ENCODE measurements around the gene CLCN1. TPM values are rescaled to one million over a fixed set of nuclear protein-coding genes. Genes with fewer than 3 reads are reported as not detected.

The CLCN1 gene
- total and polyA plus RNA-seq, 2 of the 4 experiments (the other 2 are of a cell fraction) = not detected

- H2AK5ac ChIP-seq (ENCODE audit: low read depth, low read length) = peak within 1 kb of the TSS; percentile 85
- peak within 1 kb of the TSS; percentile 91 for H4K91ac ChIP-seq (ENCODE audit: insufficient read depth, low read depth, low read length)
- no peaks in the 10 kb centered on the region for H3K9me3 ChIP-seq (ENCODE audit: control insufficient read depth, insufficient read depth, low read length)
- peak within 1 kb of the TSS; percentile 85 for H4K5ac ChIP-seq (ENCODE audit: low read depth, low read length)
- peaks cover 32% of the 10 kb centered on the region for H3K36me3 ChIP-seq (ENCODE audit: control insufficient read depth, insufficient read depth, low read length)
- TF ChIP-seq FOS (IDR thresholded peaks at IDR 0.05; ENCODE audit: low read depth, low read length) (peak; percentile 75), BHLHE40 (IDR thresholded peaks at IDR 0.05; ENCODE audit: low read depth, low read length) (peak; percentile 46; the same call in 1 of the 2 replicates), MAZ (IDR thresholded peaks at IDR 0.05; ENCODE audit: borderline replicate concordance, low read depth, low read length) (peak; percentile 93), POLR2A (IDR thresholded peaks at IDR 0.05; ENCODE audit: low read depth, low read length) (peak; percentile 92), CEBPB (IDR thresholded peaks at IDR 0.05; ENCODE audit: low read depth, low read length) (no peak)
- peaks cover 41% of the 10 kb centered on the region for H4K20me1 ChIP-seq (ENCODE audit: insufficient read depth, low read length)
- H3K18ac ChIP-seq (ENCODE audit: low read depth, low read length) = peak within 1 kb of the TSS; percentile 78
- peak within 1 kb of the TSS; percentile 100 for H3K27ac ChIP-seq (ENCODE audit: insufficient read depth, low read length)
- peaks cover 23% of the 10 kb centered on the region for H3K9me1 ChIP-seq (ENCODE audit: insufficient read depth, low read length)
- peak within 1 kb of the TSS; percentile 98 for H3K9ac ChIP-seq (ENCODE audit: low read depth, low read length)
- H2BK120ac ChIP-seq (ENCODE audit: low read depth, low read length) = peak within 1 kb of the TSS; percentile 89
- no TSS peak for BruUV-seq (replicated peaks)
- DNase-seq (peak; percentile 95), ATAC-seq (ENCODE audit: low read depth) (peak; percentile 80)
- H2AFZ ChIP-seq (replicated peaks; ENCODE audit: low read length, poor library complexity) = peak within 1 kb of the TSS; percentile 80
- intact Hi-C loops (cut with micrococcal nuclease) = loop anchor here (1.0 to 5.0 kb wide), 3 partner anchors 93 to 819 kb away; partner anchors contain the start of gene CASP2
- H3K79me1 ChIP-seq (ENCODE audit: low read depth in 1 of 2, low read length in 2 of 2) = peaks cover 9 to 51% of the 10 kb centered on the region in 2 experiments; a peak in 3 of 4 replicates
- H3K27me3 ChIP-seq (ENCODE audit: control insufficient read depth, insufficient read depth, low read length) = no peaks in the 10 kb centered on the region
- CTCF ChIA-PET = interaction anchor here (0.6 to 2.1 kb wide), 9 partner anchors 11 to 1012 kb away, joined by 3 to 12 read pairs (median 5); partner anchors contain the start of genes FAM131B and GSTK1
- WGBS, 2 experiments (ENCODE audit: extremely low coverage in 2 of 2, insufficient read length in 1 of 2) = no CpG with 5 or more reads among the region's 72 CpGs
- peak within 1 kb of the TSS; percentile 96 for H2BK5ac ChIP-seq (ENCODE audit: low read depth, low read length, poor library complexity, severe bottlenecking)
- peak within 1 kb of the TSS; percentile 97 for H3K14ac ChIP-seq (replicated peaks; ENCODE audit: low read depth, low read length)
- H3K4ac ChIP-seq (ENCODE audit: low read depth, low read length) = peak within 1 kb of the TSS; percentile 96
- H2AK9ac ChIP-seq (replicated peaks; ENCODE audit: low read depth, low read length, poor library complexity) = peak within 1 kb of the TSS; percentile 98
- dilution Hi-C loops (cut with HindIII; ENCODE audit: low sequenced_read_pairs, unreplicated experiment) = no loop called here
- peak within 1 kb of the TSS; percentile 93 to 98 for H4K8ac ChIP-seq (ENCODE audit: low read depth in 2 of 2, low read length in 2 of 2)
- peak within 1 kb of the TSS; percentile 99 for H3K56ac ChIP-seq (ENCODE audit: extremely low read depth, insufficient read depth, low read length)
- H2BK20ac ChIP-seq (ENCODE audit: low read depth, low read length) = no peak within 1 kb of the TSS
- H3K4me2 ChIP-seq (ENCODE audit: low read depth, low read length) = peak within 1 kb of the TSS; percentile 93
- POLR2A ChIA-PET (ENCODE audit: unreplicated experiment) = interaction anchor here (0.6 kb wide), 1 partner anchor 54 kb away, joined by 3 read pairs; no protein-coding TSS in a partner anchor
- in situ Hi-C loops (cut with MboI; ENCODE audit: low sequenced_read_pairs) = no loop called here
- peak within 1 kb of the TSS; percentile 91 for H3K23ac ChIP-seq (ENCODE audit: low read depth, low read length)
- peaks cover 26% of the 10 kb centered on the region for H3K4me1 ChIP-seq (ENCODE audit: control insufficient read depth, insufficient read depth, low read length)
- peak within 1 kb of the TSS; percentile 62; the same call in 2 of the 3 replicates for H2BK15ac ChIP-seq (ENCODE audit: low read depth, low read length)
- peak within 1 kb of the TSS; percentile 68 for H3K4me3 ChIP-seq (ENCODE audit: insufficient read depth, low read depth, low read length)
Measured at GRCh38 chr7:143380646-143381426, 64.9 kb downstream of the CLCN1 start, which contains the start of gene ZYX. TSS of gene ZYX (plus strand) at chr7:143381345. CDS start at chr7:143381572, 227 bp downstream.

All from IMR-90 (cell line).